Erythroblast (primary cell): Measurements from ENCODE around the gene CISD2.
"Not testable (repeated sequence)": the region's sequence is repeated elsewhere in the genome, so short reads cannot be mapped to it uniquely, and the experiment has no call there.

Experiments
- GATA1 ChIP-seq: IDR thresholded peaks from 2 replicates; pipeline ENCODE4 v1.6.1; 2011; ENCODE audit warnings: low read depth, mild to moderate bottlenecking, control low read depth, low read length, moderate library complexity
- POLR2A ChIP-seq: IDR thresholded peaks from 2 replicates; pipeline ENCODE4 v1.6.1; 2011; ENCODE audit warnings: mild to moderate bottlenecking, low read length

GRCh38 chr4:102888570-102888969 is 19.8 kb downstream of the CISD2 start:
- TF ChIP-seq POLR2A, GATA1: not testable (repeated sequence)
